Measurements from ENCODE around the gene COL4A1. TPM values are rescaled to one million over a fixed set of nuclear protein-coding genes. Genes with fewer than 3 reads are reported as not detected.

The COL4A1 gene
- polyA plus RNA-seq, 1 donor (not counting 4 experiments of a cell fraction or from before 2014, with no cell fraction given): 22.3 TPM

DNA sequence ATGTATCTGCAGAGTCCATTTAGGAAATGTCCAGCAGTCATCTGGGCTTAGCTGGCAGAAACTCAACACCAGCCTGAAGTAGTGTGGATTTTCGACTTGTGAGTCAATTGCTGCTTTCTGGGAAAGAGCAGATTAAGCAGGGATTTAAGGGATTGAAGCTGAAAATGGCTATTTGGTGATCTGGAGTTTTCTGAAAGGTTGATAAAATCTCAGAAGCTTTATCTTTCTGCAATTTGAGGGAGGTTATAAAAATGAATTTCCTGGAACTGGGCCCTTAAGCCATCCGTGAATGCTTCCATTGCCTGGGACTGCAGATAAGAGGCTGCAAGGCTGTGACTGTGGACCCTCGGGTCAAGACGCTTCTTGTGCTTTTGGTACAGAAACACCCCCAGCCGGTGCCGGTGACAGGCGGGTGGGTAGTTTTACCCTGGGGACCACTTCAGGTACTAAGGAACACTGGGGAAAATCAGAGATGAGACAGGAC lies 61.5 kb downstream of the COL4A1 start:
- Histone ChIP-seq H3K79me2 (ENCODE audit: control insufficient read depth, insufficient read depth, low read length) (peaks cover 4% of the 10 kb centered on the region), H4K20me1 (ENCODE audit: control insufficient read depth, extremely low read depth, insufficient read depth, low read length) (no peaks in the 10 kb centered on the region), H3K4me1 (ENCODE audit: control insufficient read depth, extremely low read depth, insufficient read depth, low read length) (peaks cover 9% of the 10 kb centered on the region), H3K27ac (ENCODE audit: control insufficient read depth, insufficient read depth, low read length) (no peak overlapping the region), H3K9me3 (ENCODE audit: control insufficient read depth, low read depth, low read length) (no peaks in the 10 kb centered on the region), H2AFZ (ENCODE audit: control insufficient read depth, low read length) (no peak overlapping the region), H3K27me3 (ENCODE audit: control insufficient read depth, extremely low read depth, insufficient read depth, low read length) (no peaks in the 10 kb centered on the region), H3K4me3 (ENCODE audit: control insufficient read depth in 2 of 3, extremely low read depth in 1 of 3, insufficient read depth in 2 of 3, low read depth in 1 of 3, low read length in 3 of 3) (no peak overlapping the region), H3K36me3 (ENCODE audit: control insufficient read depth in 2 of 2, extremely low read depth in 1 of 2, insufficient read depth in 2 of 2, low read length in 2 of 2) (peaks cover 0 to 5% of the 10 kb centered on the region in 2 experiments), H3K9ac (ENCODE audit: control insufficient read depth, extremely low read depth, insufficient read depth, low read length) (no peak overlapping the region), H3K4me2 (ENCODE audit: control insufficient read depth, extremely low read depth, insufficient read depth, low read depth, low read length) (no peak overlapping the region), H3K9me1 (ENCODE audit: control insufficient read depth, extremely low read depth, insufficient read depth, low read length) (no peaks in the 10 kb centered on the region)
- DNase-seq (ENCODE audit: low read depth, low spot score) (no peak), FAIRE-seq (no peak)
- TF ChIP-seq EZH2 (IDR thresholded peaks at IDR 0.05; ENCODE audit: low read length): no peak
- TF ChIP-seq, protein P1, sequence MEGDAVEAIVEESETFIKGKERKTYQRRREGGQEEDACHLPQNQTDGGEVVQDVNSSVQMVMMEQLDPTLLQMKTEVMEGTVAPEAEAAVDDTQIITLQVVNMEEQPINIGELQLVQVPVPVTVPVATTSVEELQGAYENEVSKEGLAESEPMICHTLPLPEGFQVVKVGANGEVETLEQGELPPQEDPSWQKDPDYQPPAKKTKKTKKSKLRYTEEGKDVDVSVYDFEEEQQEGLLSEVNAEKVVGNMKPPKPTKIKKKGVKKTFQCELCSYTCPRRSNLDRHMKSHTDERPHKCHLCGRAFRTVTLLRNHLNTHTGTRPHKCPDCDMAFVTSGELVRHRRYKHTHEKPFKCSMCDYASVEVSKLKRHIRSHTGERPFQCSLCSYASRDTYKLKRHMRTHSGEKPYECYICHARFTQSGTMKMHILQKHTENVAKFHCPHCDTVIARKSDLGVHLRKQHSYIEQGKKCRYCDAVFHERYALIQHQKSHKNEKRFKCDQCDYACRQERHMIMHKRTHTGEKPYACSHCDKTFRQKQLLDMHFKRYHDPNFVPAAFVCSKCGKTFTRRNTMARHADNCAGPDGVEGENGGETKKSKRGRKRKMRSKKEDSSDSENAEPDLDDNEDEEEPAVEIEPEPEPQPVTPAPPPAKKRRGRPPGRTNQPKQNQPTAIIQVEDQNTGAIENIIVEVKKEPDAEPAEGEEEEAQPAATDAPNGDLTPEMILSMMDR (optimal IDR thresholded peaks at IDR 0.05 in 1 of 3, IDR thresholded peaks at IDR 0.05 in 1 of 3, conservative IDR thresholded peaks at IDR 0.05 in 1 of 3; ENCODE audit: extremely low read depth in 1 of 3, insufficient read depth in 2 of 3, low read length in 3 of 3): no peak
- dilution Hi-C loops (cut with MboI; ENCODE audit: extremely low pct_ligation_motif_present, low sequenced_read_pairs): no loop called here

DNA sequence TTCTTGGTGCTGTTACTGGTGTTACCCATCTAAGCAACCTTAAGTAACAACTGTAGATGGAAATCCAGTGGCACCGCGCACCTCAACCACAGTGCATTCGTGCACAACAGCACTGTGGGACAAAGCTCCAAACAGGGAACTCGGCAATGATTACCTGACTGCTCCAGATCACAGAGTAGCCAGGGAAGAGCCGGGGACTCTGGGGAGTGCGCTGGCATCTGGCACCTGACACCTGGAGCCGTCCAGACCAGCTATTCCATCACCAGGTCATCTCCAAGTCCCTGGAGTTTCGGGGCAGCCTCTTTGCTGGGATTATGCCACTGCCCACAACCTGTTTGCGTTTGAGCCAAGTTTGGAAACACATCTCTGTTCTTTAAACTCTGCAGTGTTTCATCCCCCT lies 62.0 kb downstream of the COL4A1 start:
- H3K9me3 ChIP-seq (ENCODE audit: control insufficient read depth, low read depth, low read length): no peaks in the 10 kb centered on the region
- H3K9ac ChIP-seq (ENCODE audit: control insufficient read depth, extremely low read depth, insufficient read depth, low read length): no peak overlapping the region
- H3K27me3 ChIP-seq (ENCODE audit: control insufficient read depth, extremely low read depth, insufficient read depth, low read length): no peaks in the 10 kb centered on the region
- H3K4me3 ChIP-seq (ENCODE audit: control insufficient read depth in 2 of 3, extremely low read depth in 1 of 3, insufficient read depth in 2 of 3, low read depth in 1 of 3, low read length in 3 of 3): no peak overlapping the region
- TF ChIP-seq, protein P1 (optimal IDR thresholded peaks at IDR 0.05 in 1 of 3, IDR thresholded peaks at IDR 0.05 in 1 of 3, conservative IDR thresholded peaks at IDR 0.05 in 1 of 3; ENCODE audit: extremely low read depth in 1 of 3, insufficient read depth in 2 of 3, low read length in 3 of 3): no peak
- TF ChIP-seq EZH2 (IDR thresholded peaks at IDR 0.05; ENCODE audit: low read length): no peak
- H3K9me1 ChIP-seq (ENCODE audit: control insufficient read depth, extremely low read depth, insufficient read depth, low read length): no peaks in the 10 kb centered on the region
- H3K79me2 ChIP-seq (ENCODE audit: control insufficient read depth, insufficient read depth, low read length): peaks cover 4% of the 10 kb centered on the region
- no peak overlapping the region for H3K27ac ChIP-seq (ENCODE audit: control insufficient read depth, insufficient read depth, low read length)
- H2AFZ ChIP-seq (ENCODE audit: control insufficient read depth, low read length): no peak overlapping the region
- H3K4me2 ChIP-seq (ENCODE audit: control insufficient read depth, extremely low read depth, insufficient read depth, low read depth, low read length): no peak overlapping the region
- DNase-seq (ENCODE audit: low read depth, low spot score) (no peak), FAIRE-seq (no peak)
- peaks cover 4% of the 10 kb centered on the region for H3K4me1 ChIP-seq (ENCODE audit: control insufficient read depth, extremely low read depth, insufficient read depth, low read length)
- H3K36me3 ChIP-seq (ENCODE audit: control insufficient read depth in 2 of 2, extremely low read depth in 1 of 2, insufficient read depth in 2 of 2, low read length in 2 of 2): peaks cover 0 to 5% of the 10 kb centered on the region in 2 experiments
- dilution Hi-C loops (cut with MboI; ENCODE audit: extremely low pct_ligation_motif_present, low sequenced_read_pairs): no loop called here
- no peaks in the 10 kb centered on the region for H4K20me1 ChIP-seq (ENCODE audit: control insufficient read depth, extremely low read depth, insufficient read depth, low read length)

Measured in keratinocyte (primary cell).